ENCODE results near the gene TNS1.
A peak's percentile ranks its signal among the peaks of the same experiment; 100 is the strongest.
"Not testable (repeated sequence)": the region's sequence is repeated elsewhere in the genome, so short reads cannot be mapped to it uniquely, and the experiment has no call there.

TNS1 gene

DNA sequence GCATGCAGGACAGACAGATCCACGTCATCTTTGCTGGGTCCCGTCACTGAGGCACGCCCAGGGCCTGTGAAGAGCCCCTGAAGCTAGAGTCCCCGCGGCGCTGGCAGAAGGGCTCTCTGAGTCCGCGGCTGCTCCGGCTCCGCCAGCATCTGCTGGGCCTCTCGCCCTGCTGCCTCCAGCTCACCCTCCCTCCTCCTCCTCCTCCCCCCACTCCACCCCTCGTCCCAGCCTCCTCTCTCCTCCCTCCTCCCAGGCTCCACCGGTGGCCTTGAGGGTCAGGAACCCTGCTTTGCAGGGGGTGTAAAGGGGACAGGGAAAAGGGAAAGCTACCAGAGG is at the start of gene TNS1:
TSS of gene TNS1 (minus strand) at position 151 of the 336 bp plus-strand sequence. CDS start at position 28, 123 bp downstream.
- no peak for DNase-seq (ENCODE audit: low read depth)

DNA sequence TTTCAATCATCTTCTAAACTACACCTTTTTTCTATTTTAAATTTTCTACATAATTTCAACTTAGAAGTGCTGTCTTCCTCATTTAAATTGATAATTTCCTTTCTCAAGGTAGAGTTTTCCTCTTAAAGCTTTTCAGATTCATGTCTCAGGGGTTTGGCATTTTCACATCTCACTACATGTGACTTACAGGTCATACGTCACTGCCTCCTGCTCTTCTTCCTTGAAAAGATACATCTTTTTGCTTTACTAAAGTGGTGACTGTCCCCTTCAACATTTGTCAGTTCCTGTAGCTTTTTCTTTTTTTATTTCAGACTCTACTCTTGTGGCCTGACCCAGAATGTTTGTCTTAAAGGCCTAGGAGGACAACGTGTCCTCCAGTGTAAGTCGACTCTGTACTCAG is 49.1 kb upstream of the TNS1 start:
- DNase-seq (ENCODE audit: low read depth) = no peak

DNA sequence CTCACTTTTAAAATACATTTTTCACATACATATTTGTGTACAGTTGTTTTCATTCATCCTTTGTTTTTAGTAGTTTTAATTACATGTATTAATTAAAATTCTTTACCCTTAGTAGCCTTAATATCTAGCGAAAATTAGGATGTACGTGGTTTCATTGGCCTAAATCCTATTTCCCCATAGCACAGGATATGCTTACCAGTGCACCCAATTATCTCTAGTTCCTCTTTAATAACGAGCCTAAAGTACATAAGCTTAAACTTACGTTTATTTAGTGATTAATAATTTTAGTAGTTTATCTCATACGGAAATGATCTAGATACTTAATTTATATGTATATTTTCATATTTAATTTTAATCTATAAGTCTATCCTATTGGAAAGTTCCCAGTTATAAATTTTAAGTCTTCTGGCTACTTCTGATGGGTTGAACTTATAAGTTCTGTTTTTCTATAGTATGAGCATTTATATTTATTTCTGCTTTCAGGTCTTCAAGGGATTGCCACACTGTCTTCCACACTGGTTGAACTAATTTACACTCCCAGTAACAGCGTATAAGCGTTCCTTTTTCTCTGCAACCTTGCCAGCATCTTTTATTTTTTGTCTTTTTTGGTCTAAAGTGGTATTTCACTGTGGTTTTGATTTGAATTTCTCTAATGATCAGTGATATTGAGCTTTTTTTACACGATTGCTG is 44.9 kb upstream of the TNS1 start:
- DNase-seq (ENCODE audit: low read depth) = no peak

DNA sequence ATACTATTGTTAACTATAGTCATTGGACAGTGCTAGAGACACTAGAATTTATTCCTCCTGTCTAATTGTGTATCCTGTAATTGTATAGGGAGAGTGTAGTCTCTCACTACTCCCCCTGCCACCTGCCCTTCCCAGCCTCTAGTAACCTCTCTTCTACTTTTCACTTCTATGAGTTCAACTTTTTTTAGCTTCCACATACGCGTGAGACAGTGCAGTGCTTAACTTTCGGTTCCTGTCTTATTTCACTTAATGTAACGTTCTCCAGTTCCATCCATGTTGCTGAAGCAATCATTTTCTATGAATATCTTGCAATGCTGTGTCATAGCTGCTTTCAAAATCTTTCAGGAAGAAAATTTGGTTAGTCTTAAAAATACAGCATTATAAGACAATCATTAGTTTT is 43.4 kb upstream of the TNS1 start:
- DNase-seq (ENCODE audit: low read depth) = no peak

DNA sequence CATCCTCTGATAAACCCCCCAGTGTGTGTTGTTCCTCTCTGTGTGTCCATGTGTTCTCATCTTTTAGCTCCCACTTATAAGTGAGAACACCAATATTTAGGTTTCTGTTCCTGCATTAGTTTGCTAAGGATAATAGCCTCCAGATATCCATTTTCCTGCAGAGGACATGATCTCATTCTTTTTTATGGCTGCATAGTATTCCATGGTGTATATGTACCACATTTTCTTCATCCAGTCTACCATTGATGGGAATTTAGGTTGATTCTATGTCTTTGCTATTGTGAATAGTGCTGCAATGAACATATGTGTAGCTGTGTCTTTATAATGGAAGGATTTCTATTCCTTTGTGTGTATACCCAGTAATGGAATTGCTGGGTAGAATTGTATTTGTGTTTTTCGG is 41.8 kb upstream of the TNS1 start:
- not testable (repeated sequence) for DNase-seq (ENCODE audit: low read depth)

DNA sequence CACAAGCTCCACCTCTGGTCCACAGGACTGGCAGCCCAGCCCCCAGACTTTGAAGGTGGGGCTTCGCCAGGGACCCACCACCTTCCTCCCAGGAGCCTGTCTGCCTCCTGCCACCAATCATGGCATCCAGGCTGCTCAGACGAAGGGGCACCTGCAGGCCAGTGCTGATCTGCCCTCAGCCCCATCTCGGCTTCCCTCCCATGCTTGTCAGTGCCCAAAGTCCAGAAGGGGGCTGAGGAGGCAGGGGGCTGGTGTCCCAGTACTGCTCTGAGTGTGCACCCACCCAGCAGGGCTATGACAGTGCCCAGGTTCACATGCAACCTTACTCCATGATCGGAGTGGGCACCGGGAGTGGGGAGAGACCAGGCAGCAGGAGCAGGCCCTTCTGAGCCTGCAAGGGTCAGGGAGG is 40.9 kb upstream of the TNS1 start:
- DNase-seq (ENCODE audit: low read depth) = no peak

DNA sequence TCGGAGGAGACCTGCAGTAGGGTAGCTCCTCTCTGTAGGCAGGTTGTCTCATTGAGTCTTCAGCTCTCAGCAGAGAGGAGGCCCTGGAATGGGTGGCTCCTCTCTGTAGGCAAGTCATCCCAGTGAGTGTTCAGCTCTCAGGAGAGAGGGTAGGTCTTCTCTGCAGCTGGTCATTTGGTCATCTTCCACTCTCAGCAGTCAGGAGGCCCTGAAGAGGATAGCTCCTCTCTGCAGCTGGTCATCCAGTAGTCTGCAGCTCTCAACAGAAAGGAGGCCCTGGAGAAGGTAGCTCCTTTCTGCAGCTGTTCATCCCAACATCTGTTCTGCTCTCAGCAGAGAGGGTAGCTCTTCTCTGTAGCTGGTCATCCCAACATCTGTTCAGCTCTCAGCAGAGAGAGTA is 40.3 kb upstream of the TNS1 start:
- DNase-seq (ENCODE audit: low read depth) = no peak

DNA sequence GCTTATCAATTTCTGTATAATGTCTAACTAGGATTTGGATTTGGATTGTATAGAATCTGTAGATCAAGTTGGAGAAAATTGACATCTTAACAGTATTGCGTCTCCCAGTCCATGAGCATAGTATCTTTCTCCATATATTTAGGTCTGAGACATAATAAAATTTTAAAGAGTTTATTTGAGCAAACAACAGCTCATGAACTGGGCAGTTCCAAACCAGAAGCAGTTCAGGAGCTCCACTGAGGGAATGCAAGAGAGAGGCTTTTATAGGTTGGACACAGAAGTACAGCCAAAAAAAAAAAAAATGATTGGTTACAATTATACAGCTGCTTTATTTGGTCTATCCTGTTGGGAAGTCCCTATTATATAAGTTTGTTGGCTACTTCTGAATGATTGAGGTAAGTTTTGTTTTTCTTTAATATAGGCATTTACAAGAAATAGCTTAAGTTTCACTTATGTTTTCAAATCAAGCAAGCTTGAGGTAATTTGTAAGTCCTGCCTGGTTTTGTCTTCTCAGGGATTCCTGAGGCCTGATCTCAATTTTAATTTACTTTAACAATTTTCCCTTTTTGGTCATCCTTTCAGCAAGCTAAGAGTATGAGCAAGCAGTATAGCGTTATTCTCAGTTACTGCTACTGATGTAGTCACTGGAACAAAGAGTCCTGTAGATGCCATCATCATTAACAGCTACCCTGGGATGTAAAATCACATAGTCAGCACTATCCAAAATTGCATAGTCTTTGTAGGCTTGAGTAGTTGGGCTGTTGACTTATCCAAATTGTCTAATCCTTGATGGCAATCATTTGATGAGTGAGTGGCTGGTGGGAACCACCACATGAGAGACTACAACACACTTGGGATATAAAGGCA is 38.7 kb upstream of the TNS1 start:
- DNase-seq (ENCODE audit: low read depth) = no peak

DNA sequence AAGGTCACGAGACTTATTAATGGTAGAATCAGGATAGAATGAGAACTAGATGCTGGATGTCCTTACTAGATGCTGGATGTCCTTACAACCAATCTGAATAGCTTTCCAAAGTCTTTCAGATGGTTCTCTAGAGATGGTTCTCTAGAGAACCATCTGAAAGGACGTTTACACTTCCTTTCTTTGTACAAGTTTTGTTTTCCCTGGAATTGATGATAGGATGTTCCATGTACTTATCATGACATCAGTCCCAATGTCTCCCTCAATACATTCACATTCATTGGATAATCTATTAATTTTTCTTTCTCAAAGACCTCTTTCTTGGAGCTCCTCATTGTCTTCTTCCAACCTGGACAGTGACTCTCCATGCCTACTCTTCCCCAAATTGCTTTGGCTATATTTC is 38.1 kb upstream of the TNS1 start:
- DNase-seq (ENCODE audit: low read depth) = no peak

DNA sequence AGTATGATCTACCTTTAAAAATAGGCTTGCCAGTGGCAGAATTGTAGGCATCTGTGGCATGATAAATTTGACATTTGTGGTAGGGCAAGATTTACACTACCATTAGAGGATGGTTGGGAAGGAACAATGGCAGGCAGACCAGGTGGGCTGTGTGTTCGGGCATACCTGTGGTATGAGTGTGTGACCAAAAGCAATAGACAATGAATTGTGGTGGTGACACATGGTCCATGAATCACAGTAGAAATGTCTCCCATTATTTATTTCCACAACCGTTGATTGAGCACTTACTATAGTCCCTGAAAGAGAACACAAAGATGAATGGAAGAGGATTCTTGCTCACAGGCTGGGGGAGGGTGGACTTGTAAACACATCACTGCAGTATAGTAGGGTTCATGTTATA is 36.4 kb upstream of the TNS1 start:
- no peak for DNase-seq (ENCODE audit: low read depth)

DNA sequence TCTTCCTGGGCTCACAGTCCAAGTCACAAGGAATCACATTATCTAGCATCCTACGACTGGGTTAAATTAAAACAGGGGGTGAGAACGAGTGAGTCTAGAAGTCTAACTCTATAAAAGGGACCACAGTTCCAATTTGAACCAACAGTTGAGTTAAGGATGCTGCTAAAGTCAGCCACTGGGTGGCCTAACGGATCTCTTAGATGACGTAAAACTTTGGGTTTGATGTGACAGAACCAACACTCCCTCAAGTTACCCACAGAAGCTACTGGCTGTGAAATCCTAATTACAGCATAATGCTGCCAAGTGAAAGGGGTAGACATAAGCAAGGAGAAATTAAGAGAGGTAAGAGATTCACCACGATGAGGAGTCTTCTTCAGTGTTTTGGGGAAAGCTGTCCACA is 33.6 kb upstream of the TNS1 start:
- no peak for DNase-seq (ENCODE audit: low read depth)

DNA sequence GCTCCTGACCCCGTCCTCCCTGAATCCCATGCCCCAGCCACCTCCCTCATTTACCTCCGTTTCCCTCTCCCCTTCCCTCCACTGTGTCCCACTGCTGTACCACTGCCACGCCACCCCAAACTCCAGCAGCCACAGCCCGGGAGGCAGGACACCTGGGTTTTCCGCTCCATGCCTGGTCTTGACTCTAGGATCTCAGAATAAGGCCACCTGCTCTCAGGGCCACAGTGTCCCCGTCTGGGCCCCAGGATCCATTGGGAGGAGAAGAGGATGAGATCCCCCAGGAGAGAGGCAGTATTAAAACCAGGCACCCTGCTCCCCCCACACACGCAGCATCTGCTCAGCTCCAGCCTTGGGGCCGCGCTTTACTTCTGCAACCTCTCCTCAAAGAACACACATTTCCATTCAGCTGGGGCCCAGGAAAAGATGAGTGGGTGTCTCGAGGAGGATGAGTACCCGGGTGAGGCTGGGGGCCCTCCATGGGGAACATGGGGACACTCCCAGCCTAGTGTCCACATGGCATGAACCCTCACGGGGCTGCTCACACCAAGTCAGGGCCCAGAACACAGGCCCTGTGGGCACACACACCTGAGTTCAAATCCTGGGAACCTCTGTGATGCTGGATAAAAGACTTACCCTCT is 32.8 kb upstream of the TNS1 start:
- DNase-seq (ENCODE audit: low read depth) = no peak

DNA sequence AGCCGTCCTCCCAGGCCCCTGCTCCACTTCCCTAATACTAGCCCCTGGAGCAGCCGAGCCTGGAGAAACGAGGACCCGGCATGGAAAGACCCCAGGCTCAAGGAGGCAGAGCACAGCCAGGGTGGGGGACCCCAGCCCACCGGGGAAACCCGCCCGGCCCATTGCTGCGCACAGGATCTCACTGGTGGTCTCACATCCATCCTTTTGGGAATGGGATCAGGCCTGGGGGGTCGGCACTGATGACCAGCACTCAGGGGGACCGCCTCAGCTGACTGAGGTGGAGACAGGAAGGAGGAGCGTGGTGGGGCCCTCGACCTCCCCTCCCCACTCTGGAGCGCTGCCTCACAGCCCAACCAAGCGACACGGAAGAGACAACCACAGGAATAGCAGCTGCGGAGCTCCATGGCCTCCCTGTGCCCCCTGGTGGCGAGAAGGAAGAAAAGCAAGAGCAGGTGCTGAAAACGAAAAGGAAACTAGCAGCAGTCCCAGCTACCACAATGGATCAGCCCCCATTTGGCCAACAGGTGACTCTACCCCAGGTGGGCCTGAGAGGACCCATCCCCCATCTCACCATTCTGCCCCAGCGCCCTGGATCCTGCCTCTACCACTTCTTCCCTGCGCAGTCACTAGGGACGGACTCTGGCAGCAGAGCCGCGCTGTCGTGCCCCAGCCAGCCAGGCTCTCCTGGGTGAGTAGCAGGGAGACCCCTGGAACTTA is 31.9 kb upstream of the TNS1 start:
- DNase-seq (ENCODE audit: low read depth) = peak; percentile 25

DNA sequence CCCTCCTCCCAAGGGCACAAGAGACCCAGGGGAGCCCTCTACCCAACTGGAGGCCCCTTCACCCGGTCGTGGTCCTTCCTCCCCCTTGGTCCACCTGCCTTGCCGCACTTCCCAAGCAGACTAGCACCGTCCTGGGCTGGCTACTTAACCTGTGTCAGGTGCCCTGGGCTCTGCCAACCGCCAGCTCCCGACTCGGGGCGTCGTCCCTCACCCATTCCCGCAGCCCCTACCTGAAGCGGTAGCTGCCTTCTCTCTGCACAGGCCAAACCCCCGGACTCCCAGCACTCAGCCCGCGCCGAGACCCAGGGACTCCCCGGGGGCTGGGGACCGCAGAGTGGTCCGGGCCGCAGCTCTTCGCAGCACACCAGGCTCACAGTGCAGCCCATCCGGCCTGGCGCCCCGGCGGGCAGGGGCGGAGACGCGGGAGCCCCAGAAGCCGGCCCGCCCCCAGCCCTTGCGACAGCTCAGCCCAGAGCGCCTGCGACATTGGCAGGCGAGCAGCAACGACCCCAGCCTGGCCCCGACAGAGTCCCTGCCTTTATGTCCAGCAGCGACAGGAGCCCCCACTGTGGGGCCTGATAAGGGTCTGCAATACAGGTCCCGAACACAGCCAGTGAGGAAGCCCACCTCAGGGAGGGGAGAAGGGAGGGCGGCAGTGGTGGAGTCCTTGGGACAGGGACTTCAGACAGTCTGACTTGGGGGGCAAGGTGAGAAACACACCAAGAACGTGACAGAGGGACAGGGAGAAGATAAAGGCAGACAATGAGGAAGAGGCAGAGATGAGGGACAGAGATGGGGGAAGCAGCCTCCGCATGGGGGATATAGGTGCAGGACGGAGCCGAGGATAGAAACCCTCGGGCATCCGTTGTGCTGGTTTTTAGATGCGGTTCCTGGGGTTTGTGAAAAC is 31.0 kb upstream of the TNS1 start:
- no peak for DNase-seq (ENCODE audit: low read depth)

DNA sequence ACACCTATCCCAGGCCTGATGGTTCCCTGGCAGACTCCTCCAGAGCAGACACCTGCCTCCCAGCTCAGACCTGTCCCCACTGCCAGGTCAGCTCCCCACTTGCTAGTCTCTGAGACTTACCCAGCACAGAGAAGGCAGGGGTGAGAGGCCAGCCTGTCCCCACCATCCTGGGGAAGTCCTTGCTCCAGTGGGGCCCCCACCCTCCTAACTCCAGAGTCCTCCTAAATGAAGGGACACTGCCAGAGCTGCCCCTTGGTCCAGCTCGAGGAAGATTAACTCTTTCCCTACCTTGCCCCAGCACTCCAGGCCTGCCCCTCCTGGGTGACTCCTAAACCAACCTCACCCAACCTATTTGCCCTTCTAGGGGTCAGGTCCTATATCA is 30.4 kb upstream of the TNS1 start:
- no peak for DNase-seq (ENCODE audit: low read depth)

DNA sequence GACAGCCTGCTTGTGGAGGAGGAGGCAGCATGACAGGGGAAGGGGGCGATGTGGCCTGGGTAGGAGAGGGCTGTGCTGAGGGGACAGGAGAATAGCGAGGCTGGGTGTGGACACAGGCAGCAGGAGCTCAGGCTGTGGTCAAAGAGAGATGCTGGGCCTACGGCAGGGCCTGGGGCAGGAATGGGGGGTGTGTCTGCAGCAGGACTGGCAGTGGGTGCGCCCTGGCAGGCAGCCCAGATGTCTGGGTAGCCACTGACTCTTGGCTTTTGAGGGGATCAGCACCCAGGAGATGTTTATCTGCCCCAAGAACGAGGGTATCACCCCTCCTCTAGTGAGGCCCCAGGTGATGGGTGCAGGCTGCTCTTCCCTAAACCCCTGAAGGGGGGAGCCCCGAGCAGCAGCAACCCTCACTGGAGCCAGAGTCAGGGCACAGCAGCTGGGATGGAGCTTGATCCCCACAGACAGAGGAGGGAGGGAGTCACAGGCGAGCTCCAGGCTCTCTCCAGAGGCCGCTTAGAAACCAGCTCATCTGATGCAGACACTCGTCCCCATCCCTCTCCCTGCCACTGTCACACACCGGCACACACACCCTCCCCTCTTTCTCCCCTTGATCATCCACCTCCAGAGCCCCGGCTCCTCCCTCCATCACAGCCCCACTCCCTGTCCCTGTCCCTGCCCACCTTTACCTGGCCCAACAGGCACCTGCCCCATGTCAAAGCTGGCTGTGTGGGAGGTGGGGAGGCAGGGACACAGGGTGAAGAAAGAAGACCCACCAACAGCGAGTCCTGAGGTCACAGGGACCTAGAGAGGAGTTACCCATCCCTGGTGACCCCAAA is 29.8 kb upstream of the TNS1 start:
- DNase-seq (ENCODE audit: low read depth) = no peak

DNA sequence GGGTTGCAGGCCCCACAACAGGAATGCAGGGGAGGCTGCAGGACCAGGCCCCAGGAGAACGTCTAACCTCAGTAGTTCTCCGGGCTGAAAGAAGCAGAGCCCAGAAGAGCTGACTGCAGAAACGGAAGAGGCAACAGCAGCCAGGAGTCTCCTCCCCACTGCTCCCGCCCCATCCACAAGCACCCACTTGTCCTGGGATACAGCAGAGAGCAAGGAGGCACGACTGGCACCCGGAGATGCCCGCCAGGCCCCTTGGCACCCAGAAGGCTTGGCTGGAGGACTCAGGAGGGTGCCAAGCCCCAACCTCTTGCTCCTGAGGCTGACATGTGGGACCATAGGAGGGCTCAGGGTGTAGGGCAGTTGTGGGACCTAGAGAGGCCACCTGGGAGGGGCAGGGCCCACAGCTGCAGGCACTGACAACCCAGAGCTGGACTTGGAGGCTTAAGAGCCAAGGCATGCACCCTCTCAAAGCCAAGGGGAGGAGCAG is 29.0 kb upstream of the TNS1 start:
- no peak for DNase-seq (ENCODE audit: low read depth)

DNA sequence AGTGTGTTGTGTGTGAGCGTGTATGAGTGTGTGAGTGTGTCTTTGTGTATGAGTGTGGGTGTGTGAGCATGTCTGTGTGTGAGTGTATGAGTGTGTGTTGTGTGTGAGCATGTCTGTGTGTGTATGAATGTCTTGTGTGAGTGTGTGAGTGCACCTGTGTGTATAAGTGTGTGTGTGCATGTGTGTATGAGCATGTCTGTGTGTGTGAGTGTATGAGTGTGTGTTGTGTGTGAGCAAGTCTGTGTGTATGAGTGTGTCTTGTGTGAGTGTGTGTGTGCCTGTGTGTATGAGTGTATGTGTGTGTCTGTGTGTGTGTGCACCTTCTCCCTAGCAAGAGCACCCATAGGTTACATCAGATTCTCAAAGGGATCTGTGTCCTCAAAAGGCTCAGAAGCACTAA is 28.5 kb upstream of the TNS1 start:
- no peak for DNase-seq (ENCODE audit: low read depth)

DNA sequence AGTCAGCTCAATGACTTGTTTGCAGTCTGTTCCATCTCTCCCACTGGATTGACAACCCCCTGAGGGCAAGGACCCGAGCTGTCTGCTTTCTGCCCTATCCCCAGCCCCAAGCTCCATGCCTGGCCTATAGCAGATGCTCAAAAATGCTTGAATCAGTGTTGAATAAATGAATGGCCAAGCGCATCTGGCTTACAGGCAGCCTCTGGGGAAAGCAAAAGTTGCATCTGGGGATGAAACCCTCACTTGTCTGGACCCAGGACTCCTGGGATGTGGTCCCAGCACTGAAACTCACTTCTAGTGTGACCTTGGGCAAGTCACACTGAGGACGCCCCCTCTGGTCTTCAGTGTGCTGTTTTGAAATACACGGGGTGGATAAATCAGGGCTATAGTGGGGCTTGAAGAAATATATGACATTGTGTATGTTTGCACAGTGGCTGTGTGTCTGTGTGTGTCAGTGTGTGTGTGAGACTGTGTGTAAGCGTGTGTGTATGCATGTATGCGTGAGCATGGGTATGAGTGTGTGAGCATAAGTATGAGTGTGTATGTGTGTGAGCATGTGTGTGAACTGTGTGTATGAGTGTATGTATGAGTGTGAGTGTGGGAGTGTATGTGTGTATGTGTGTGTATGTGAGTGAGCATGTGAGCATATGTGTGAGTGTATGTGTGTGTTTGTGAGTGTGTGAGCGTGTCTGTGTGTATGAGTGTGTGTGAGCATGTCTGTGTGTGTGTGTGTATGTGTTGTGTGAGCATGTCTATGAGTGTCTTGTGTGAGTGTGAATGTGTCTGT is 27.8 kb upstream of the TNS1 start:
- DNase-seq (ENCODE audit: low read depth) = no peak
